ENCODE data around the gene DYNC1LI1.
A peak's percentile ranks its signal among the peaks of the same experiment; 100 is the strongest.

DYNC1LI1 gene

DNA sequence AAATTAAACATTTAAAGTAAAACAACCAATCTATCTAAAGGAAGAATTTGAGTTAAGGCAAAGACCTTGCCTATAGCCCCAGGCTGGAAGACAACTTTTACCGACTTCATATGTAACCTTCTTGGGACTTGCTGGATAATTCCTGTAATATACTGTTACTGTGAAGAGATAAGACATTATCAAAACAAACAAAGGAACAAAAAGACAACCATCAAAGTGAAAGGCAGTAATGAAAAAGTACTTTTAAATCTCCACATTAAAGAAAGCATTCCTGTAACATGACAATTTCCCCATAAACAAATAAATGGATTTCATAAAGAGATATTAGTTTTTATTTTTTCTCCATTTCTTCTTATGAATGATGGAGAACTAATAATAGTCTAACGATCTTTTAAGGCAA lies 70.4 kb downstream of the DYNC1LI1 start:
- DNase-seq (ENCODE audit: insufficient read length, low spot score), result no peak
- no peak for FAIRE-seq
- TF ChIP-seq POLR2A (IDR thresholded peaks at IDR 0.05; ENCODE audit: low read depth, low read length), result no peak

GRCh38 chr3:32499585-32499984 lies 71.1 kb downstream of the DYNC1LI1 start:
- FAIRE-seq, result no peak
- no peak for TF ChIP-seq POLR2A (IDR thresholded peaks at IDR 0.05; ENCODE audit: low read depth, low read length)
- DNase-seq (ENCODE audit: insufficient read length, low spot score), result no peak

DNA sequence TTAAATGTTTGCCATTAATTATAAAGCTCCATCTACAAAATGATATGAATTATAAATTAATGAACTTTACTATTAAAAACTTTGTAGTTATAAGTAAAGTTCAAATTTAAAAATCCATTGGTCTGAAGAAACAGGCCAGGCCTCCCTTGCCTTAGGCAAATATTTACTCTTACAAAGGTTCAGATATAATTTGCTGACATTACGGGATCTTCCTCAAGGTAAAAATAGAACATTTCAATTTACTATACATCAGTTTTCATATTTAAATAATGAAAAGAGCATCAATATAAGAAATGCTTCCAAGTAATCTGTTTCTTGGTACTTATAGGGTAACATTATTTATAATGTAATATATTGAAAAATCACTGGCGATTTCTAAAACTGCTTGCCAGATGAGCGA lies 71.7 kb downstream of the DYNC1LI1 start:
- DNase-seq (ENCODE audit: insufficient read length, low spot score) (no peak), FAIRE-seq (no peak)
- TF ChIP-seq POLR2A (IDR thresholded peaks at IDR 0.05; ENCODE audit: low read depth, low read length), result no peak

DNA sequence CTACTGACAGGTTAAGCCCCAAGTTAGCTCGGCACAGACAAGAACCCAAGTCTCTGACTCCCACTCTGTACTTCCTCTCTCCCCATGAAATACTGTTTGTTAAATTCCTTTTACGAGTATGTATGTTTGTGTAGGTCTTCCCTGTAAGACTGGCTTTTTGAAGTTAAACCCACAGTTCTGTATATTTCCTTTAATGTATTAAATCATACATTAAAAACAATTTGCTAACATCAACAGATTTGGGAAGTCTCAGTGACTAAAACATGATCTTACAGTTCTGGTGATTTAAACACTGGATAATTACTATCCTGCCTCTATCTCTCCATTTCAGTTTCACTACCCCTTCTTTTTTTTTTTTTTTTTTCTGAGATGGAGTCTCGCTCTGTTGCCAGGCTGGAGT lies 72.4 kb downstream of the DYNC1LI1 start:
- TF ChIP-seq POLR2A (IDR thresholded peaks at IDR 0.05; ENCODE audit: low read depth, low read length), result no peak
- FAIRE-seq (no peak), DNase-seq (ENCODE audit: insufficient read length, low spot score) (no peak)

GRCh38 chr3:32495609-32496008 lies 75.0 kb downstream of the DYNC1LI1 start:
- no peak for TF ChIP-seq POLR2A (IDR thresholded peaks at IDR 0.05; ENCODE audit: low read depth, low read length)
- DNase-seq (ENCODE audit: insufficient read length, low spot score), result no peak
- FAIRE-seq, result peak; percentile 67

- no peak for FAIRE-seq
- no peak for DNase-seq (ENCODE audit: insufficient read length, low spot score)
- no peak for TF ChIP-seq POLR2A (IDR thresholded peaks at IDR 0.05; ENCODE audit: low read depth, low read length)
Observed at GRCh38 chr3:32495085-32495484, 75.6 kb downstream of the DYNC1LI1 start.

DNA sequence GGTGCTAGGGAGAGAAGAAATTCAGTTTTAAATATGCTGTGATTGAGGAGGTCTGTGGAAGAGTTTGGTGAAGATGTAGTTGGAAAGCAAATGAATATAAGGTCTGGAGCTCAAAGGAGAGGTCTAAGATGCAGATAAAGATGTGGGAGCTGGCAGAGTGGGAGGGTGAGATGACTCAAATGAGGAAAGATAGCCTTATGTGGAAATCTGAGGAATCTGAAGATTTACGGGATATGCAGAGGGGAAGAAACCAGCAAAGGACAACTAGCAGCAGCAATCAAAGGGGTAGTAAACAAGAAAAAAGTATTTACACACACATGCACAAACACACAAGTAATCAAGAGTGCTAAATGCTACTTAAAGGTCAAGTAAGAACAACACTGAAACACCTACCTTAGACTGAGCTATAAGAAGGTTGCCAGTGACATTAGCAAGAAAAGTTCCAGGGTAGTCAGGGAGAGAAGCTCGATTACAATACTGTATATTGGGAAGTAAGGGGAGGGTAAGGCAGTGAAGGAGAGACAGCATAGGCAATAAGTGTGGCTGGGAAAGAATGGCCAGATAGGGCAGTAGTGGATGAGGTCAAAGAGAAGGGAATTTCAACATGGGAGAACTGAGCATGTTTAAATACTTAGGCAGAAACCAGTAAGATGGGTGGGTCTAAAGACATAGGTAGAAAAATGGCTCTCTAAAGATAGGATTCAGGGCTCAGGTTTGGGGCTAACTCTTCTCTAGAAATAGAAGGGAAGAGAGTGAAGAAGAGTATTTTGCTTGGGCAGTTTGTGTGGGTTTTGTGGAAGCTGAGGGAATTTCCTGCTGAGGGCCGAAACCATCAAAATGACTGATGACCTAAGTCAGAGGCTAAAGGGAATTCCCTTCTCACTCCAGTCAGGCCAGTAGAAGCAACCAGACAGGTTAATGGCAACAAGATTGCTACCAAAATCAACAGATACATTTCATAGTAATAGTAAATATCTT lies 76.9 kb downstream of the DYNC1LI1 start:
- FAIRE-seq, result peak; percentile 94
- no peak for DNase-seq (ENCODE audit: insufficient read length, low spot score)
- TF ChIP-seq POLR2A (IDR thresholded peaks at IDR 0.05; ENCODE audit: low read depth, low read length), result no peak

GRCh38 chr3:32492684-32493436 lies 77.8 kb downstream of the DYNC1LI1 start:
- FAIRE-seq, result peak; percentile 61
- DNase-seq (ENCODE audit: insufficient read length, low spot score), result no peak
- no peak for TF ChIP-seq POLR2A (IDR thresholded peaks at IDR 0.05; ENCODE audit: low read depth, low read length)

GRCh38 chr3:32488474-32489008 lies 82.1 kb downstream of the DYNC1LI1 start:
- TF ChIP-seq POLR2A (IDR thresholded peaks at IDR 0.05; ENCODE audit: low read depth, low read length), result no peak
- FAIRE-seq (no peak), DNase-seq (ENCODE audit: insufficient read length, low spot score) (no peak)

DNA sequence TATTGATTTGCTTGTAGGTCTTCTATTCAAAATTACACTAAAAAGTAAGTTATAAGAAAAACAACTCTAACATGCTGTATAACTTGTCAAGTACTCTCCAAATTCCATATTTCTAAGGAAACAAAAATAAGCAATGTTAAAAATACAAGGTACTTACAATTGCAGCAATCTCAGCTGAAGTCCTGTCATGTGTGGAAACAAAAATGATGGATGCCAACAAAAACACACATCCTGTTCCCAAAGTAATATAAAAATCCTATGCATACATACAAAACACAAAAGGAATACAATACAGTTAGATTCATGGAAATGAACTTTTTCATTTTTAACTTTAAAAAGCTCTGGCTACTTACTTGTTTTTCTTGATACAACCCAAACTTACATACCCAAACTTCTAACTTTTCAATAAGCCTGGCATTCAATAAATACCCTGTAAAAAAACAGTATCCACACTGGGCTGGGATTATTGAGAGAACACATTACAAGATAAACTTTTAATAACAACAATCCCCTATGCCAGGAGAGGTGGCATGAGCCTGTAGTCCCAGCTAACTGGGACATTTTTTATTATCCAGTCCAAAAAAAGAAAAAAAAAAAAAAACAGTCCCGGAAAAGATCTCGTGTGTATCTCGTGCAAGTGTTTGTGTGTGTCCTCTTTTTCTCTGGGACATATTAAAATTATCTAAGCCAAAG lies 82.7 kb downstream of the DYNC1LI1 start:
- no peak for TF ChIP-seq POLR2A (IDR thresholded peaks at IDR 0.05; ENCODE audit: low read depth, low read length)
- DNase-seq (ENCODE audit: insufficient read length, low spot score) (no peak), FAIRE-seq (no peak)

- no peak for FAIRE-seq
- DNase-seq (ENCODE audit: insufficient read length, low spot score), result no peak
- TF ChIP-seq POLR2A (IDR thresholded peaks at IDR 0.05; ENCODE audit: low read depth, low read length), result no peak
Observed at GRCh38 chr3:32484436-32484835, 86.2 kb downstream of the DYNC1LI1 start.

DNA sequence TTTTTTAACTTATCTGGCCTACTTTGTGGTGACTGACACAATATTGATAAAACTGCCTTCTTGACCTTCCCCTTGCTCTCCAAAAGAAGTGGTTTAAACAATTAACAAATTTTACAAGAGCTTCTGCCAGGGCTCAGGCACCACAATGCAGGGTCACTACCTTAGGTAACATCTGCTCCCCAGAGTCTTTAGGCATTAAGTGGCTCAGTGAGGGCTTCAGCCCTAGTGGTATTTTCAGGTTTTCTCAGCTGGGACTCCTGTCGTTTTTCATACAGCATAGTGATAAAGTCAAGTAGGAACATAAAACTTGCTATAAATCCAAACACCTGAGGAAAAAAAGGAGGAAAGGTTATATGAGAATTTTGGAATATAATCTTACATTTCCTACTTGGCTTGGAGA lies 86.9 kb downstream of the DYNC1LI1 start:
- DNase-seq (ENCODE audit: insufficient read length, low spot score) (no peak), FAIRE-seq (no peak)
- no peak for TF ChIP-seq POLR2A (IDR thresholded peaks at IDR 0.05; ENCODE audit: low read depth, low read length)

DNA sequence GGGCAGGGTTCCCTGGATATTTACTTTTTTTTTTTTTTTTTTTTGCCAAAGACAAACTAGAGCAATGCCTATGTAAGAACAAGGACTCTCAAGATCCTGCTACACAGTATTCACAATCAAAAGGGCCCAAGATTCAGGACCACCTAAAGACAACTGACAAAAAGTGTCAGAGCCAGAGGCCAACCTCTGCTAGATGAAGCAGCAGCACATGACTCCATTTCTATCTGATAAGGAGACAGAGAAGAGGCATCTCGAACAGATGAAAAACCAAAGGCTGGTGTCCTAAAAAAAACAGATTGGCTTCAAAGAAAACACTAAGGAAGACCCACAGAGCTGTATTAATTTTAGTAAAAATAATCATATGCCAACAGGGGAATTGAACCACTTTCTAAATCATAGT lies 88.0 kb downstream of the DYNC1LI1 start:
- no peak for FAIRE-seq

More for the DNA sequence above, 88.0 kb downstream of the DYNC1LI1 start:
- no peak for DNase-seq (ENCODE audit: insufficient read length, low spot score)
- TF ChIP-seq POLR2A (IDR thresholded peaks at IDR 0.05; ENCODE audit: low read depth, low read length), result no peak
